Activated T-cell treated with anti-CD3 and anti-CD28 coated beads for 24 hours (primary cell): ENCODE data around the gene STXBP1.

Source experiments
- DNase-seq: peaks from one replicate; pipeline ENCODE4 v3.0.0-alpha.2; 2020; ENCODE audit warnings: low read depth

STXBP1 gene

GRCh38 chr9:127611899-127612790 is at the start of gene STXBP1:
STXBP1 (plus strand) TSS chr9:127612277; CDS start chr9:127612404, 127 bp downstream.
- DNase-seq, result peak; percentile 76

GRCh38 chr9:127562279-127562796 is 49.7 kb upstream of the STXBP1 start:
- DNase-seq, result no peak

- no peak for DNase-seq
These were observed 49.2 kb upstream of the STXBP1 start for GRCh38 chr9:127562841-127563401.

GRCh38 chr9:127563579-127563978 is 48.5 kb upstream of the STXBP1 start:
- DNase-seq, result no peak

- DNase-seq, result no peak
These were observed 46.8 kb upstream of the STXBP1 start for GRCh38 chr9:127565231-127565630.

GRCh38 chr9:127566351-127567001 is 45.6 kb upstream of the STXBP1 start:
- DNase-seq, result no peak

- DNase-seq, result no peak
These were observed 44.9 kb upstream of the STXBP1 start for GRCh38 chr9:127567035-127567729.

GRCh38 chr9:127567730-127568617 is 44.1 kb upstream of the STXBP1 start:
- DNase-seq, result no peak

GRCh38 chr9:127568618-127568970 is 43.5 kb upstream of the STXBP1 start:
- DNase-seq, result no peak

- DNase-seq, result peak; percentile 64
These were observed 42.8 kb upstream of the STXBP1 start for GRCh38 chr9:127568971-127569885.

- DNase-seq, result no peak
These were observed 42.1 kb upstream of the STXBP1 start for GRCh38 chr9:127569886-127570401.

GRCh38 chr9:127570533-127571111 is 41.5 kb upstream of the STXBP1 start:
- DNase-seq, result no peak

- no peak for DNase-seq
These were observed 40.1 kb upstream of the STXBP1 start for GRCh38 chr9:127571971-127572370.

GRCh38 chr9:127572961-127573721 is 38.9 kb upstream of the STXBP1 start:
- DNase-seq, result no peak

- no peak for DNase-seq
These were observed 37.7 kb upstream of the STXBP1 start for GRCh38 chr9:127574072-127574993.

- DNase-seq, result no peak
These were observed 36.0 kb upstream of the STXBP1 start for GRCh38 chr9:127575875-127576778.
